LHCN-M2 (cell line): ENCODE measurements around the gene STK11. TPM values are rescaled to one million over a fixed set of nuclear protein-coding genes. Genes with fewer than 3 reads are reported as not detected.
"Not testable (repeated sequence)": the region's sequence is repeated elsewhere in the genome, so short reads cannot be mapped to it uniquely, and the experiment has no call there.

ENCODE experiments used
- DNase-seq: peaks from one replicate; pipeline ENCODE4 v3.0.0-alpha.2; 2012; ENCODE audit warnings: low read depth
- total RNA-seq: library from RNA; depleted of rRNA; stranded (reverse); fragments of >200 nt; gene quantifications from 2 replicates; pipeline ENCODE4 v1.2.3, GENCODE V29; 2014

STK11 gene
- total RNA-seq, 1 experiment from 2014 or later, result 70.6 TPM

DNA sequence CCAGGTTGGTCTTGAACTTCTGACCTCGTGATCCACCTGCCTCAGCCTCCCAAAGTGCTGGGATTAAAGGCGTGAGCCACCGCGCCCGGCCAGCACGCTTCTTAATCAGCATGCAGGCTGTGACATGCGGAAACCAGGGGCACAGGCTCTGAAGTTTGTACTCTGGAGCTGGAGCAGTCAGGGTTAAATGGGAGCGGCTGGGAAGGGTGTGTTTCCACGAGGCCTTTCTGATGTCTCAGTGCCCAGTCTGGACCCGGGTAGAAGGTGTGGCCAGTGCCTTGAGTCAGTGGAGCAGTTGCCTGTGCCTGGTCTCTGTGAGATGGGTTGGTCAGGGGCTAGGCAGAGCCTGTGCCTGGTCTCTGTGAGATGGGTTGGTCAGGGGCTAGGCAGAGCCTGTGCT, 3.3 kb downstream of the STK11 start:
- DNase-seq, result not testable (repeated sequence)

- no peak for DNase-seq
These were observed 4.6 kb downstream of the STK11 start for GRCh38 chr19:1210227-1210538.

DNA sequence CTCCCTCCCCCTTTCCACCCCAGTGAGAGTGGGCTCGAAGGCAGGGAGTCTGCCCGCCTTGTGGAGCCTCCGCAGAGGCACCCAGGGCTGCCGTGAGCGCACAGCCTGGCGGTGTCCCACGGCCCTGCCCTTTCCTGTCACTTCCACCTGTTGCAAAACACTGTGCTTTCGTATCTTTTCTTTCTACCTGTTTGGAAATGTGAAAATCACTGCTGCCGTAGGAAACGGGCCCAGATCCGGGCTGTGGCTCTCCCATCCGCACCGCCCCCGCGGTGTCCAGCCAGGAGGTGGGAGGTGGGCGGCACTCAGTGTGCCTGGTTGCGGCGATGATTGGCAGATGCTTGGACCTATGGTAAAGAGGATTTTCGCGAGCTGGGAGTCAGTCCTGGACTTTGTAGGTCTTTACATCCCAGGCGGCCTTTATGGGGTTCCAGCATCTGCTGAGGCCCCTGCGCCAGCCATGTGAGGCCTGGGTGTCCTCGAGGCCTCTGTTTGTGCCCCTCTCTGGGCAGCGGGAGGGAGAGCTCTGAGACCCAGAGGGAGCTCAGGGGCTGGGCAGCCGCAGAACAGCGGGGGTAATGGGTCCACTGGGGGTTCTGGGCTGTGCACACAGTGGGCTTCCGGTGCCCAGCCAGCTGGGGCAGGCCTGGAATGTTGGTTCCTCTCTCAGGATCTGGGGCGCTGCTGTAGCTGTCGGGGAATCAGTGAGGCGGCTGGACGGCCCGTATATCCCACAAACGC, 6.1 kb downstream of the STK11 start:
- DNase-seq, result no peak

- no peak for DNase-seq
These were observed 8.1 kb downstream of the STK11 start for GRCh38 chr19:1213391-1214286.

GRCh38 chr19:1214299-1214861, 8.8 kb downstream of the STK11 start:
- no peak for DNase-seq

- DNase-seq, result peak; percentile 72
These were observed 9.5 kb downstream of the STK11 start for GRCh38 chr19:1214862-1215731.

- no peak for DNase-seq
These were observed 11.2 kb downstream of the STK11 start for GRCh38 chr19:1216756-1217155.

DNA sequence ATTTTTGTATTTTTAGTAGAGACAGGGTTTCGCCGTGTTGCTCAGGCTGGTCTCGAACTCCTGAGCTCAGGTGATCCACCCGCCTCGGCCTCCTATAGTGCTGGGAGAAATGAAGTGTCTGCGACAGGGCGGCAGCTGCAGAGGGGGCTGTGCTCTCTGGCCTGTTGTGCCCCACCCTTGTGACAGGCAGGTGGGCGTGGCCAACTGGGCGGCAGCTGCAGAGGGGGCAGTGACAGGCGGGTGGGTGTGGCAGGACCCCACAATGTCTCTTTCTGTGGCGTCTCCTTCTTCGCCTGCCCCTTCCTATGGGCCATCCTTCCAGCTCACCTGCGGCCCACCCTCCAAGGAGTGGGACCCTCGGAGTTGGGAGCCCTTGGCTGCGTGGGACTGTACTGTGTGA, 11.8 kb downstream of the STK11 start:
- peak; percentile 51 for DNase-seq

GRCh38 chr19:1218751-1219567, 13.4 kb downstream of the STK11 start:
- DNase-seq, result no peak

GRCh38 chr19:1219786-1220476, 14.4 kb downstream of the STK11 start:
- DNase-seq, result no peak

DNA sequence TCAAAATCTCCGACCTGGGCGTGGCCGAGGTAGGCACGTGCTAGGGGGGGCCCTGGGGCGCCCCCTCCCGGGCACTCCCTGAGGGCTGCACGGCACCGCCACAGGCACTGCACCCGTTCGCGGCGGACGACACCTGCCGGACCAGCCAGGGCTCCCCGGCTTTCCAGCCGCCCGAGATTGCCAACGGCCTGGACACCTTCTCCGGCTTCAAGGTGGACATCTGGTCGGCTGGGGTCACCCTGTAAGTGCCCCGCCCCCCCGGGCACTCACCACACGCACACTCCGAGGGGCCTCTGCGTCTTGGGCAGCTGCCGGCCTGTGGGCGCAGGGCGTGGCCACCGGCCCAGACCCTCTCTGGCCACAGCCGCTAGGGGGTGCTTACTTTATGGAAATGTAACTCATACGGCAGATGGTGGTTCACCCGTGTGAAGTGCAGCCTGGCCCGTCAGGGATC, 14.9 kb downstream of the STK11 start:
- no peak for DNase-seq

GRCh38 chr19:1220976-1221903, 15.7 kb downstream of the STK11 start:
- DNase-seq, result peak; percentile 34

- DNase-seq, result no peak
These were observed 16.3 kb downstream of the STK11 start for GRCh38 chr19:1221904-1222255.

DNA sequence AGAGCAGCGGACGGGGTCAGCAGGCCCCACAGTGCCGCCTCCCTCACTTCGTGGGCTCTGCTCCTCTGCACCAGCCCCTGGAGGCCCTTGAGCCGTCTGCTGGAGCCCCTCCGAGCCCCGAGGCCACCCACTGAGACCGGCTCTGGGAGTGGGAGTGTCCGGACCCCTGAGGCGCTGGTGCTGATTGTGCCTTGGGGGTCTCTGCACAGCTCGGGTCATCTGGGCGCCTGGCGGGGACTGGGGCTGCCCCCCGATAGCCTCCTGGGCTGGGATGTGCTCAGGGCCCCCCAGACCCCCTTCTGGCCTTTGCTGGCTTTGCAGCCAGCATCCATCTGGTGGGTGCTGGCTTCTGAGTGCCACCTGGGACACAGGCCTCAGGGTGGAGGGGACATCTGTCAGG, 16.8 kb downstream of the STK11 start:
- no peak for DNase-seq

GRCh38 chr19:1223018-1223855, 17.7 kb downstream of the STK11 start:
- no peak for DNase-seq

GRCh38 chr19:1224047-1224825, 18.7 kb downstream of the STK11 start:
- no peak for DNase-seq

- no peak for DNase-seq
These were observed 19.3 kb downstream of the STK11 start for GRCh38 chr19:1224847-1225246.
